GM12874 (cell line): ENCODE measurements around the gene SNTG2.

Source experiments
- TF ChIP-seq, protein P1 (sequence below): IDR thresholded peaks from 2 replicates; pipeline ENCODE4 v1.5.1; 2011; ENCODE audit warnings: low read depth, mild to moderate bottlenecking, control low read depth, low read length, moderate library complexity; ENCODE audit not compliant: insufficient read depth

Gene SNTG2

DNA sequence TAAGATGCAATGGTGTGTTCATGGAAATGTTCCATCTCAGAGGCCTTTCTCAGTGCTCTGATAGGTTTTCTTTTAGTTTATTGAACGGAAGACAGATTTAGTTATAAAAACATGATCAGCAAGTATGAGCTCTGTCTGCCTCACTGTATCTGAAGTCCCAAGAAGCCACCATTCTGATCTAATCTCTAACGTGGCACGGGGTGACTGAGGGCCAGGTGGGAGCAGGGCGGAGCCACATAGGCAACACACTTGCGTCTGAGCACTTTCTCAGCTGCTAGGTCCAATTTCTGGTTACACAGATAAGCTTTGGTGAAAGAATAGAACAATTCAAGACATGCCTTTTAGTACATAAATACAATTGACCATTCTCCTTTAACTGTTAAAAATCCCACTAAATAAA is 60.4 kb downstream of the SNTG2 start:
- TF ChIP-seq, protein P1, sequence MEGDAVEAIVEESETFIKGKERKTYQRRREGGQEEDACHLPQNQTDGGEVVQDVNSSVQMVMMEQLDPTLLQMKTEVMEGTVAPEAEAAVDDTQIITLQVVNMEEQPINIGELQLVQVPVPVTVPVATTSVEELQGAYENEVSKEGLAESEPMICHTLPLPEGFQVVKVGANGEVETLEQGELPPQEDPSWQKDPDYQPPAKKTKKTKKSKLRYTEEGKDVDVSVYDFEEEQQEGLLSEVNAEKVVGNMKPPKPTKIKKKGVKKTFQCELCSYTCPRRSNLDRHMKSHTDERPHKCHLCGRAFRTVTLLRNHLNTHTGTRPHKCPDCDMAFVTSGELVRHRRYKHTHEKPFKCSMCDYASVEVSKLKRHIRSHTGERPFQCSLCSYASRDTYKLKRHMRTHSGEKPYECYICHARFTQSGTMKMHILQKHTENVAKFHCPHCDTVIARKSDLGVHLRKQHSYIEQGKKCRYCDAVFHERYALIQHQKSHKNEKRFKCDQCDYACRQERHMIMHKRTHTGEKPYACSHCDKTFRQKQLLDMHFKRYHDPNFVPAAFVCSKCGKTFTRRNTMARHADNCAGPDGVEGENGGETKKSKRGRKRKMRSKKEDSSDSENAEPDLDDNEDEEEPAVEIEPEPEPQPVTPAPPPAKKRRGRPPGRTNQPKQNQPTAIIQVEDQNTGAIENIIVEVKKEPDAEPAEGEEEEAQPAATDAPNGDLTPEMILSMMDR = no peak

DNA sequence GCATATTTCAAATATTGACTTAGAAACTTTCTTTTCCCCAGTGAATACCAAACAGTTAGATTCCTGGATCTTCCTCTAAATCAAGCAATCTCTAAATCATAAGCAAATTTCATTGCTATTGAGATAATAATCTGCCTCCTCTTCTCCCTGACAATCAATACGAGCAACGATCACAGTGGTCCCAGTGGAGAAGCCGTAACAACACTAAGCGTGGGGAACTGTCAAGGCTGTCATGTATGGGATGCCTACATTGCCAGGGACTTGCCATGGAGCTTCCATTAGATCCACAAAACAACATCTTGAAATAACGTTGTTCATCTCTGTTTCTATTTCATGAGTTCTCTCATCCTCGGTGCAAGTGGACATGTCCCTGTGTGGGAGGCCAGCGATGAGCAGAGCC is 61.3 kb downstream of the SNTG2 start:
- TF ChIP-seq, protein P1 = no peak

DNA sequence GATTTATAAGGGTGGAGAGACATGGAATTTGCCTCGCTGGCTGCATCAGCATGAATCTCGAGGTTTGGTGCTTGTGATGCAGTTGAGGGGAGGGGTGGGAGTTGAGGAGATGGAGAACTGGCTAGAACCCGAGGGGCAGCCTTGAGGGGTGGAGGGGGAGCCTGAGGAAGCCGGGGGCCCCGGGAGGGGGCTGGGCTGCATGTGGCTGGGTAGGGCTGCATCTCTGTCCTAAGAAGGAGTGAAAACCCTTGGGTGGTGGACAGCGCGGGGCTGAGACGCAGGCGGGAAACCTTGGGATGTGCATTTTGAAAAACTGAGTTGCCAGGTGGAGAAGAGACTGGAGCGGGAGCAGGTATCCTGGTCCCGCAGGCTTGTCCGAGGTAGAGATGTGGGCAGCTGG is 64.2 kb downstream of the SNTG2 start:
- TF ChIP-seq, protein P1 = no peak

DNA sequence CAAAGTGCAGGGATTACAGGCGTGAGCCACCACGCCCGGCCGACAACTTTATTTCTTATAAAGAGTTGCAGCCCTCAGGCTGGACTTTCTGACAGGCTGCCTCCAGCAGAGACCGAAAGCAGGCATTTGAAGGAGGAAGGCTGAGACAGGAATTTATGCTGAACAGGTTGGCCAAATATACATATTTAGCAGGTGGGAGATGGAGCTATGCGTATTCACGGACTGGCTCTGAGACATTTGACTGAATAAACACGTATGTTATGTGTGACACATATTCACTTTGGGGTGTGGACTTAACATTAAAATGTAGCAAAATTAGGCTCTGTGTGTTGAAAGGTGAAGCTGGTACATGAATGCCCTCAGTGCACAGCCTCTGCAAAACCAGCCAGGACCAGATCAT is 65.9 kb downstream of the SNTG2 start:
- TF ChIP-seq, protein P1 = no peak

DNA sequence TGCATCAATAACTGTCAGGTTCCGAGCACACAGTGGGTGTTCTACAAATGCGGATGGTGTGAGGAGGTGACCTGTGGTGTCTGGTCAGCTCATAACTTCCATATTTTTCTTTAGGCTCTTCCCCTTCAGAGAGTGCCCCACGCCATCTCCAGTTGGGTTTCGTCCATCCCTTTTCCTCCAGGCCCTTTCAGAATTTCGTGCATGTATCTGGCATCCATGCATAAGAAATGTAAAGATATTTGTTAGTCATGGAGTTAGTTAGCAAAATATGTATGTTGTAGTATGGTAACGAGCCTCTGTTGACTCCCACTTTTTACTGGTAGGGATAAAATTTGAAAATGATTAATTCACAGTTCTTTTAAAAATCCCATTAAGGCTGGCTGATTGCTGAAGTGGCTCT is 67.2 kb downstream of the SNTG2 start:
- TF ChIP-seq, protein P1 = no peak

DNA sequence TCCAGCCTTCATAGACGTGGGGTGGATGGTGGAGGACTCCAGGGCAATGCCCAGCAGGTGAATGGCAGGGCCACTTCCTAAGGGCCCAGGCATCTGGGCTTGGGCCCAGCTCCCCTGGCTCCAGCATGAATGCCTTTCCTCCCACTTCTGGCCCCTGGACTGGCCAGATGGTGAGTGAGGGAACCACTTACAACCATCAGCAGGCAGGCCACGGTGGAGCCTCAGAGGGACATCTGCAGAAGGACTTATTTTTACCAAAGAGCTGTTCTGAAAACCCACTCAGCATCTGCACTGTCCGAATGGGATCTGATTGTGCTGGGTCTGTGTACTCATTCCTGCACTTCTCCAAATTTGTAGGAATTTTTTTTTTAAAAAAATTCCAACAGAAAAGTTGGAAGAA is 69.6 kb downstream of the SNTG2 start:
- TF ChIP-seq, protein P1 = no peak

DNA sequence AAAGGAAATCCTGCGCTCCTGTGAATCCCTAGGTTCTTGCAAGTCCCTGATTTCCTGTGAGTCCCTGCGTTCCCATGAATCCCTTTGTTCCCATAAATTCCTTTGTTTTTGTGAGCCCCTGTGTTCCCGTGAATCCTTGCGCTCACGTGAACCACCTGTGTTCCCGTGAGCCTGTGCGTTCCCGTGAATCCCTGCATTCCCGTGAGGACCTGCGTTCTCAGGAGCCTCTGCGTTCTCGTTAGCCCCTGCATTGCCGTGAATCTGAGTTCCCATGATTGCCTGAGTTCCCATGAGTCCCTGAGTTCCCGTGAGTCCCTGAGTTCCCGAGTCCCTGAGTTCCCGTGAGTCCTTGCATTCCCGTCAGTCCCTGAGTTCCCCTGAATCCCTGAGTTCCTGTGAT is 71.5 kb downstream of the SNTG2 start:
- TF ChIP-seq, protein P1 = no peak

DNA sequence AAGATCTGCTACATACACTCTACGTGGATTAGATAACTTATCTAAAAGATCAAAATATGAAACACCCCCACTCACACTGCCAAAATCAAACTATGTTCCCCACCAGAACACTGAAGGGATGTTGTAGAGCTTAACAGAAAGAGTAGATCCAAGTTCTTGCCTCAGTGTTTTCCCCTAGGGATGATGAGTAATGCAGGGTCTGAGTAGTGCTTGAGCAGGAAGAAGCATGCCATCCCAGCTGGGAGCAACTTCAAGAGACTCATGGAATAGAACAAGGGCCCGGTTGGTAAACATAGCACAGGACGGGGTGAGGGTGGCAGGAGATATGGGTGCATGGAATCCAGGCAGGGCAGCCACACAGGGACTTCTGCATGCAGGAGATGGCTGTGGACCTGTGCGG is 74.3 kb downstream of the SNTG2 start:
- TF ChIP-seq, protein P1 = no peak
